Hepatocyte (in vitro differentiated cells): ENCODE results near the gene SLC1A4.

ENCODE experiments used
- EZH2 ChIP-seq: fragments of 200-600 bp; sonication (generic); IDR thresholded peaks from 2 replicates; pipeline ENCODE4 v1.6.1; 2016; ENCODE audit warnings: antibody characterized with exemption, mild to moderate bottlenecking, borderline replicate concordance
- EZH2phosphoT487 ChIP-seq: fragments of 200-600 bp; sonication (generic); IDR thresholded peaks from one replicate; pipeline ENCODE4 v1.6.1; 2018; ENCODE audit warnings: antibody characterized with exemption, mild to moderate bottlenecking, low read depth, moderate library complexity; ENCODE audit not compliant: unreplicated experiment, severe bottlenecking
- TF ChIP-seq, protein P1 (sequence below): fragments of 200-600 bp; sonication (generic); IDR thresholded peaks from 2 replicates; pipeline ENCODE4 v1.5.1; 2016; ENCODE audit warnings: antibody characterized with exemption, mild to moderate bottlenecking; ENCODE audit not compliant: poor library complexity

DNA sequence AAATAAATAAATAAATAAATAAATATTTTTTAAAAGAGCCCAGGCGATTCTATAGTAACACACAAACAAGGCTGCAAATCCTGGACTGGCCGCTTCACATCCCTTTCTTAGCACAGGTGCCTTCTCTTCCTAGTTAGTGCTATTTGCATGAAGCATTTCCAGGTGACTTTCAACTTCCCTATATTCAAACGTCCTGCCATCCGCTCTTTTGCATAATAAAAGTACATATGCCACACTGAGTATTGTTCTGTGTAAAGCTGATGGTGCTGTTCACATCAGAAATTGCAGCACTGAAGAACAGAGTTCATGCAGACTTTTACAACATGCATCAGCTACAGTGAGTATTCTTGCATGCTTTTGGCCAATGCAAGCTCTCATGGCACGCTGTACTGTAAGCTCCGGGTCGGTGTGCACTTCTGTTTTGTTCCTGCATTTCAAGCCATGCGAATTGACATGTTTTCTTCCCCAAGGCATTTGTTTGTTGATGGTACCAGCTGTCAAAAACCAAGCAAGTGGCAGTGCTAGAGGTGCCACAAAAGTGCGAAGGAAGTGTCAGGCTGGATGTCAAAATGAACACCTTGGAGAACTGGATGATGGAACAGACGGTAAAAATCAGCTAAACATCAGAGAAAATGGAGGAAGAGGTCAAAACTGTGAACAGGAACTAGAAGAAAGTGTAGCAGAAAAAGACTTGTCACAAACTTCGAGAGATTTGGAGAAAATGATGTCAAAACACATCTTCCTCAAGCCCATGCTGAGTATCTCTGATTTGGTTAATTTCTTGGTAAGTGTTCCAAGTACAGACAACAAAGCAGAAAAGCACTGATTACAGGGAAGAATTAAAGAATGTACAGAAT is 41.5 kb downstream of the SLC1A4 start:
- TF ChIP-seq, protein P1, sequence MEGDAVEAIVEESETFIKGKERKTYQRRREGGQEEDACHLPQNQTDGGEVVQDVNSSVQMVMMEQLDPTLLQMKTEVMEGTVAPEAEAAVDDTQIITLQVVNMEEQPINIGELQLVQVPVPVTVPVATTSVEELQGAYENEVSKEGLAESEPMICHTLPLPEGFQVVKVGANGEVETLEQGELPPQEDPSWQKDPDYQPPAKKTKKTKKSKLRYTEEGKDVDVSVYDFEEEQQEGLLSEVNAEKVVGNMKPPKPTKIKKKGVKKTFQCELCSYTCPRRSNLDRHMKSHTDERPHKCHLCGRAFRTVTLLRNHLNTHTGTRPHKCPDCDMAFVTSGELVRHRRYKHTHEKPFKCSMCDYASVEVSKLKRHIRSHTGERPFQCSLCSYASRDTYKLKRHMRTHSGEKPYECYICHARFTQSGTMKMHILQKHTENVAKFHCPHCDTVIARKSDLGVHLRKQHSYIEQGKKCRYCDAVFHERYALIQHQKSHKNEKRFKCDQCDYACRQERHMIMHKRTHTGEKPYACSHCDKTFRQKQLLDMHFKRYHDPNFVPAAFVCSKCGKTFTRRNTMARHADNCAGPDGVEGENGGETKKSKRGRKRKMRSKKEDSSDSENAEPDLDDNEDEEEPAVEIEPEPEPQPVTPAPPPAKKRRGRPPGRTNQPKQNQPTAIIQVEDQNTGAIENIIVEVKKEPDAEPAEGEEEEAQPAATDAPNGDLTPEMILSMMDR: no peak
- TF ChIP-seq EZH2phosphoT487: no peak
- TF ChIP-seq EZH2: no peak
